H1 (cell line): ENCODE results near the gene PITX3. TPM values are rescaled to one million over a fixed set of nuclear protein-coding genes. Genes with fewer than 3 reads are reported as not detected.

Experiments
- CTCF ChIA-PET: fragments of 300-600 bp; sonication (Branson Sonifier 250); formaldehyde crosslinking; loops from one replicate; lab custom pipeline; 2021; ENCODE audit not compliant: partially characterized antibody; lab: Charles Lee
- POLR2A ChIA-PET: fragments of 300-600 bp; sonication (Branson Sonifier 250); formaldehyde crosslinking; loops from one replicate; lab custom pipeline; 2021; ENCODE audit warnings: inconsistent platforms; ENCODE audit not compliant: partially characterized antibody; lab: Charles Lee
- DNase-seq, 2 experiments: peaks; one replicate each; pipeline versions ENCODE4 v3.0.0 to v3.0.0-alpha.2; 2010 to 2022; ENCODE audit warnings: low spot score in 2 of 2, low read depth in 1 of 2, mixed read lengths in 1 of 2
- FAIRE-seq: peaks from 2 replicates; lab custom pipeline; 2011; peaks lifted over from hg19 to GRCh38; lab: Jason Lieb, UNC
- H2AFZ ChIP-seq: 2 replicates; pipeline ENCODE4 v1.8.1; 2012; ENCODE audit warnings: low read length, inconsistent platforms
- H2AK5ac ChIP-seq: 2 replicates; pipeline ENCODE4 v1.6.1; 2013; ENCODE audit warnings: low read depth, low read length
- H2BK120ac ChIP-seq: replicated peaks from 2 replicates; pipeline ENCODE3; 2013; ENCODE audit warnings: low read depth, low read length, inconsistent platforms
- H2BK12ac ChIP-seq: 2 replicates; pipeline ENCODE4 v1.6.1; 2013; ENCODE audit warnings: low read depth, low read length
- H2BK15ac ChIP-seq: 2 replicates; pipeline ENCODE4 v1.6.1; 2013; ENCODE audit warnings: low read length
- H2BK20ac ChIP-seq: 2 replicates; pipeline ENCODE4 v1.6.1; 2013; ENCODE audit warnings: low read length
- H2BK5ac ChIP-seq: 2 replicates; pipeline ENCODE4 v1.6.1; 2013; ENCODE audit warnings: low read depth, low read length
- H3K14ac ChIP-seq: 2 replicates; pipeline ENCODE4 v1.6.1; 2013; ENCODE audit warnings: inconsistent platforms; ENCODE audit not compliant: insufficient read length
- H3K18ac ChIP-seq: 2 replicates; pipeline ENCODE4 v1.6.1; 2013; ENCODE audit warnings: low read length; ENCODE audit errors: extremely low read depth
- H3K23ac ChIP-seq: 2 replicates; pipeline ENCODE4 v1.6.1; 2013; ENCODE audit warnings: inconsistent platforms; ENCODE audit not compliant: insufficient read length
- H3K23me2 ChIP-seq: 2 replicates; pipeline ENCODE4 v1.6.1; 2013; ENCODE audit warnings: low read depth, low read length
- H3K27ac ChIP-seq: 2 replicates; pipeline ENCODE4 v1.6.1; 2011; ENCODE audit warnings: low read depth, low read length, inconsistent platforms
- H3K27me3 ChIP-seq, 4 experiments: replicated peaks in 1 of 4; 1 replicate in 1 of 4; 2 replicates in 3 of 4; pipeline versions ENCODE4 v1.6.1 to v1.8.1; 2011 to 2013; ENCODE audit warnings: low read length in 3 of 4, mild to moderate bottlenecking in 3 of 4, inconsistent platforms in 2 of 4, mixed read lengths in 2 of 4, moderate library complexity in 1 of 4; ENCODE audit not compliant: control insufficient read depth in 3 of 4, insufficient read depth in 3 of 4; ENCODE audit errors: extremely low read depth in 1 of 4
- H3K36me3 ChIP-seq, 4 experiments: 2 replicates each; pipeline versions ENCODE4 v1.6.1 to v1.8.1; 2011 to 2013; ENCODE audit warnings: mild to moderate bottlenecking in 4 of 4, low read length in 3 of 4, moderate library complexity in 2 of 4, control low read depth in 1 of 4, inconsistent platforms in 1 of 4; ENCODE audit not compliant: insufficient read depth in 4 of 4, control insufficient read depth in 2 of 4
- H3K4ac ChIP-seq: replicated peaks from 2 replicates; pipeline ENCODE3; 2013; ENCODE audit warnings: low read length, low read depth, mixed read lengths, inconsistent platforms; ENCODE audit not compliant: insufficient read length
- H3K4me1 ChIP-seq, 4 experiments: replicated peaks in 1 of 4; 1 replicate in 1 of 4; 2 replicates in 3 of 4; pipeline versions ENCODE4 v1.6.1 to v1.8.1; 2011 to 2013; ENCODE audit warnings: low read length in 3 of 4, inconsistent platforms in 2 of 4, mixed read lengths in 1 of 4; ENCODE audit not compliant: insufficient read depth in 4 of 4, control insufficient read depth in 3 of 4
- H3K4me2 ChIP-seq, 2 experiments: 2 replicates each; pipeline versions ENCODE4 v1.6.1 to v1.8.1; 2011 to 2013; ENCODE audit warnings: low read depth in 2 of 2, low read length in 2 of 2, control low read depth in 1 of 2, inconsistent platforms in 1 of 2, mild to moderate bottlenecking in 1 of 2; ENCODE audit not compliant: insufficient read depth in 1 of 2
- H3K4me3 ChIP-seq, 4 experiments: fragments of 200-600, 300-600 bp in 1 of 4; sonication (generic), shearing (Covaris generic), sonication (Bioruptor Twin) in 1 of 4; 2 replicates each; pipeline versions ENCODE4 v1.5.1 to v1.8.1; 2011 to 2016; ENCODE audit warnings: low read length in 4 of 4, low read depth in 3 of 4, control low read depth in 2 of 4, inconsistent platforms in 2 of 4, mild to moderate bottlenecking in 2 of 4, mixed read lengths in 1 of 4, moderate library complexity in 1 of 4; ENCODE audit not compliant: insufficient read depth in 2 of 4; ENCODE audit errors: extremely low read depth in 1 of 4
- H3K56ac ChIP-seq: replicated peaks from 2 replicates; pipeline ENCODE3; 2013; ENCODE audit warnings: low read depth, mild to moderate bottlenecking, mixed read lengths, low read length, inconsistent platforms; ENCODE audit not compliant: insufficient read length
- H3K79me1 ChIP-seq: 2 replicates; pipeline ENCODE4 v1.6.1; 2013; ENCODE audit warnings: low read depth, low read length, control low read depth
- H3K79me2 ChIP-seq, 2 experiments: 2 replicates each; pipeline versions ENCODE4 v1.6.1 to v1.8.1; 2012 to 2013; ENCODE audit warnings: low read length in 2 of 2, mild to moderate bottlenecking in 2 of 2, inconsistent platforms in 1 of 2; ENCODE audit not compliant: insufficient read depth in 2 of 2, control insufficient read depth in 1 of 2
- H3K9ac ChIP-seq, 4 experiments: replicated peaks in 1 of 4; 1 replicate in 1 of 4; 2 replicates in 3 of 4; pipeline versions ENCODE4 v1.6.1 to v1.8.1; 2011 to 2013; ENCODE audit warnings: low read depth in 3 of 4, low read length in 3 of 4, control low read depth in 2 of 4, mild to moderate bottlenecking in 2 of 4, moderate library complexity in 2 of 4, inconsistent platforms in 1 of 4; ENCODE audit errors: extremely low read depth in 1 of 4
- H3K9me3 ChIP-seq, 2 experiments: 2 replicates each; pipeline versions ENCODE4 v1.6.1 to v1.8.1; 2012 to 2013; ENCODE audit warnings: mild to moderate bottlenecking in 2 of 2, moderate library complexity in 2 of 2, control low read depth in 1 of 2, inconsistent platforms in 1 of 2, low read depth in 1 of 2, low read length in 1 of 2, mixed read lengths in 1 of 2; ENCODE audit not compliant: insufficient read depth in 2 of 2
- H4K20me1 ChIP-seq, 2 experiments: replicated peaks in 1 of 2; 2 replicates each; pipeline versions ENCODE3 to v1.8.1; 2011 to 2013; ENCODE audit warnings: inconsistent platforms in 2 of 2, low read length in 2 of 2, mild to moderate bottlenecking in 1 of 2; ENCODE audit not compliant: insufficient read depth in 2 of 2, control insufficient read depth in 1 of 2
- H4K5ac ChIP-seq: 2 replicates; pipeline ENCODE4 v1.6.1; 2013; ENCODE audit warnings: low read length, low read depth, mixed read lengths, inconsistent platforms; ENCODE audit not compliant: insufficient read length
- H4K8ac ChIP-seq: 2 replicates; pipeline ENCODE4 v1.8.0; 2013; ENCODE audit warnings: mild to moderate bottlenecking, moderate library complexity, low read length, inconsistent platforms; ENCODE audit not compliant: insufficient read depth; ENCODE audit errors: extremely low read depth
- H4K91ac ChIP-seq: replicated peaks from 2 replicates; pipeline ENCODE3; 2013; ENCODE audit warnings: low read length, mixed read lengths, inconsistent platforms; ENCODE audit not compliant: insufficient read length
- CTCF ChIP-seq, 3 experiments: IDR thresholded peaks; 1 replicate in 2 of 3; 2 replicates in 1 of 3; pipeline versions ENCODE4 v1.5.1 to v1.6.1; 2011; ENCODE audit warnings: low read length in 3 of 3, mild to moderate bottlenecking in 3 of 3, inconsistent platforms in 2 of 3, low read depth in 1 of 3, moderate library complexity in 1 of 3; ENCODE audit not compliant: insufficient read depth in 1 of 3; ENCODE audit errors: control extremely low read depth in 1 of 3
- EZH2 ChIP-seq: fragments of 200-600 bp; sonication (generic); IDR thresholded peaks from 2 replicates; pipeline ENCODE4 v1.7.1; 2012; ENCODE audit warnings: low read depth, mild to moderate bottlenecking, moderate library complexity, low read length, inconsistent platforms; ENCODE audit not compliant: severe bottlenecking
- KDM4A ChIP-seq: IDR thresholded peaks from one replicate; pipeline ENCODE4 v1.7.1; 2012; ENCODE audit warnings: low read depth, mild to moderate bottlenecking, moderate library complexity, low read length, inconsistent platforms; ENCODE audit not compliant: severe bottlenecking
- MAFK ChIP-seq: IDR thresholded peaks from 2 replicates; pipeline ENCODE4 v1.6.1; 2012; ENCODE audit warnings: low read depth, mild to moderate bottlenecking, improper control_type of control experiment, low read length
- NANOG ChIP-seq: IDR thresholded peaks from 2 replicates; pipeline ENCODE4 v1.6.1; 2011; ENCODE audit warnings: low read length, low read depth, mild to moderate bottlenecking, inconsistent platforms; ENCODE audit not compliant: insufficient read depth, poor library complexity, severe bottlenecking
- POLR2AphosphoS5 ChIP-seq: IDR thresholded peaks from 2 replicates; pipeline ENCODE4 v1.6.1; 2011; ENCODE audit warnings: low read depth, low read length
- SP4 ChIP-seq: IDR thresholded peaks from 2 replicates; pipeline ENCODE4 v1.6.1; 2012; ENCODE audit warnings: low read length, inconsistent platforms
- TEAD4 ChIP-seq: IDR thresholded peaks from 2 replicates; pipeline ENCODE4 v1.6.1; 2012; ENCODE audit warnings: low read depth, low read length, inconsistent platforms, mixed read lengths
- WGBS, 2 experiments: shearing (Covaris generic) in 1 of 2; methylation state at CpG; one replicate each; pipeline versions ENCODE4 v1.1.6 to v1.1.7; 2013 to 2015; ENCODE audit warnings: low lambda C conversion rate in 2 of 2, mixed read lengths in 2 of 2, inconsistent platforms in 1 of 2, low coverage in 1 of 2, missing lambda C conversion rate in 1 of 2; ENCODE audit not compliant: insufficient replicate concordance in 2 of 2, insufficient coverage in 1 of 2, insufficient read length in 1 of 2; ENCODE audit errors: extremely low coverage in 1 of 2, missing lambda C conversion rate in 1 of 2; 5-methylcytosine and 5-hydroxymethylcytosine counted together
- polyA plus RNA-seq, 7 experiments: library from polyadenylated mRNA; depleted of rRNA in 3 of 7; stranded (reverse) in 5 of 7; unstranded in 2 of 7; fragments of >200 nt in 5 of 7; fragments of 200-250 nt in 2 of 7; gene quantifications; 1 replicate in 5 of 7; 2 replicates in 1 of 7; 4 replicates in 1 of 7; pipeline versions ENCODE4 v1.2.1 to v1.2.3, GENCODE V29; 2011 to 2013; ENCODE audit warnings: missing spikeins in 2 of 7, mixed read lengths in 2 of 7
- total RNA-seq: library from RNA; stranded (reverse); fragmentation: NEBNext Ultra II Directional; extraction: Animal tissue kit (Norgen Biotek cat#: 25700); gene quantifications from 2 replicates; pipeline ENCODE4 v1.2.1, GENCODE V29; 2021
- TF ChIP-seq, protein P1 (sequence below): IDR thresholded peaks from 2 replicates; pipeline ENCODE4 v1.6.1; 2012; ENCODE audit warnings: inconsistent platforms

PITX3 gene
- total and polyA plus RNA-seq, 2 of the 8 experiments (the other 6 are each of a cell fraction or from before 2014, with no cell fraction given): 0.18 to 0.41 TPM

- H2BK15ac ChIP-seq: no peak overlapping the region
- FAIRE-seq (no peak), DNase-seq (peak in 1 of 2 experiments; percentile 84)
- H2AFZ ChIP-seq: no peak overlapping the region; the same call in 1 of the 2 replicates
- no peak overlapping the region for H3K18ac ChIP-seq
- 1% methylated on average over 22 of the region's 52 CpGs; no CpG with 5 or more reads in 1 of the 2 experiments for WGBS, 2 experiments
- POLR2A ChIA-PET: interaction anchor here (0.6 to 3.1 kb wide), 13 partner anchors 10 to 191 kb away, joined by 3 to 15 read pairs (median 4); partner anchors contain the start of genes FBXL15, GBF1, NFKB2 and PITX3
- CTCF ChIA-PET: interaction anchor here (0.5 to 24.6 kb wide), 46 partner anchors 9 to 402 kb away, joined by 3 to 862 read pairs (median 8); partner anchors contain the start of genes FBXL15, GBF1, NFKB2 and PITX3
- H3K79me1 ChIP-seq: no peaks in the 10 kb centered on the region
- H3K4me2 ChIP-seq: peak overlapping the region; percentile 7 to 88
- peaks cover 2 to 12% of the 10 kb centered on the region in 2 experiments for H4K20me1 ChIP-seq
- H4K91ac ChIP-seq: no peak overlapping the region
- H3K36me3 ChIP-seq: no peaks in the 10 kb centered on the region
- H2BK12ac ChIP-seq: no peak overlapping the region
- H3K27me3 ChIP-seq: peaks cover 37 to 92% (median 79%) of the 10 kb centered on the region in 4 experiments
- no peak overlapping the region for H3K14ac ChIP-seq
- peaks cover 9% of the 10 kb centered on the region; the same call in 1 of the 2 replicates for H3K23me2 ChIP-seq
- peak overlapping the region; percentile 33 to 67 (median 41) for H3K4me3 ChIP-seq
- no peak overlapping the region for H3K27ac ChIP-seq
- peak overlapping the region; percentile 58 for H4K8ac ChIP-seq
- no peak overlapping the region for H3K4ac ChIP-seq
- H3K23ac ChIP-seq: no peak overlapping the region
- no peak overlapping the region for H2BK5ac ChIP-seq
- H3K56ac ChIP-seq: no peak overlapping the region
- H2BK120ac ChIP-seq: no peak overlapping the region
- H3K4me1 ChIP-seq: peaks cover 0 to 16% (median 1%) of the 10 kb centered on the region in 4 experiments; a peak in 3 of 7 replicates
- peaks cover 5% of the 10 kb centered on the region in 2 experiments; a peak in 2 of 4 replicates for H3K9me3 ChIP-seq
- H4K5ac ChIP-seq: no peak overlapping the region
- H2BK20ac ChIP-seq: no peak overlapping the region
- H3K9ac ChIP-seq: no peak overlapping the region
- no peaks in the 10 kb centered on the region for H3K79me2 ChIP-seq
- H2AK5ac ChIP-seq: no peak overlapping the region
- TF ChIP-seq CTCF (IDR thresholded peaks at IDR 0.05; ENCODE audit: control extremely low read depth in 1 of 3, insufficient read depth in 1 of 3, low read depth in 1 of 3, low read length in 3 of 3) (peak; percentile 46 to 66 (median 56)), POLR2AphosphoS5 (no peak), TEAD4 (no peak), SP4 (no peak), MAFK (no peak), KDM4A (peak; percentile 78), EZH2 (peak; percentile 81), NANOG (no peak)
- TF ChIP-seq, protein P1, sequence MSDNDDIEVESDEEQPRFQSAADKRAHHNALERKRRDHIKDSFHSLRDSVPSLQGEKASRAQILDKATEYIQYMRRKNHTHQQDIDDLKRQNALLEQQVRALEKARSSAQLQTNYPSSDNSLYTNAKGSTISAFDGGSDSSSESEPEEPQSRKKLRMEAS: 0 out of 2 replicates have a peak, but pooled peaks have one; percentile 29
Measured at GRCh38 chr10:102230861-102231356, 10.4 kb downstream of the PITX3 start.
